Activated CD4-positive, alpha-beta T cell treated with anti-CD3 and anti-CD28 coated beads for 24 hours (primary cell): ENCODE results near the gene MZT2A.
"Not testable (repeated sequence)": the region's sequence is repeated elsewhere in the genome, so short reads cannot be mapped to it uniquely, and the experiment has no call there.

ENCODE experiments used
- DNase-seq, 2 donors: peaks; one replicate each; pipeline ENCODE4 v3.0.0-alpha.2; 2020; ENCODE audit warnings: low read depth in 2 of 2

Gene MZT2A

DNA sequence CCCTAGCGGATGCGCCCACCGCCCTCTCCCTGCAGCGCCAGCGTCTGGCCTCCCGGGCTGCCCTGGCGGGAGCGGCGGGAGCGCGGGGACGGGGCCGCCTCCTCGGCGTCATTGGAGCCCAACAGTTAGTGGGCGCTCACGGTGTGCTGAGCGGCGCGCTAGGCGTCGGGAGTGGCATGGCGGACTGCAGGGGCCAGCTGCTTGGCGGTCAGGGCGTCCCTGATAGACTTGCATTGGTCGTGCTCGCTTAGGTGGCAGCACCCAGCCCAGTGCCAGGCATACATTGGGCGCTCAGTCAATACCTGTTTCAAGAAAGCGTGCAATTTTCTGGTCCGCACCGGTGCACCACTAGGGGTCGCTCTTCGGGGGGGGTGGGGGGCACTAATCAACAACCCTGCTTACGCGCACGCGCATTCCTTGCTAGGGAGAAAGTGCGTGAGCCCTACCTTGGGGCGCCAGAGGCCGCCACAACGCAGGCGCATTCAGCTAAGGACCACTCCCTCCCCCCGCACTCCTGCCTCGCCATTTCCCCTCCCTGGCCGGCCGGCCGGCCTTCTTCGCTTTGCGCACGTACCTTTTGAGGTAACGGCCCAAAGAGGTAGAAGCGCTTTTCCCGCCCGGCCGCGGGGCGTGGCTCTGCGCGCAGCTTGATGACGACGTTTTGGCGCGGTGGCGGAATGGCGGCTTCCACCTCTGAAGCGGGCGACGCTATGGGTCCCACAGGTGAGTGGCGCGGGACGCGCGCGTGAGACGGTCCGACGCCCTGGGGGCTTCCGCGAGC lies 411 bp upstream of the MZT2A start:
- peak; percentile 83 to 89 for DNase-seq

DNA sequence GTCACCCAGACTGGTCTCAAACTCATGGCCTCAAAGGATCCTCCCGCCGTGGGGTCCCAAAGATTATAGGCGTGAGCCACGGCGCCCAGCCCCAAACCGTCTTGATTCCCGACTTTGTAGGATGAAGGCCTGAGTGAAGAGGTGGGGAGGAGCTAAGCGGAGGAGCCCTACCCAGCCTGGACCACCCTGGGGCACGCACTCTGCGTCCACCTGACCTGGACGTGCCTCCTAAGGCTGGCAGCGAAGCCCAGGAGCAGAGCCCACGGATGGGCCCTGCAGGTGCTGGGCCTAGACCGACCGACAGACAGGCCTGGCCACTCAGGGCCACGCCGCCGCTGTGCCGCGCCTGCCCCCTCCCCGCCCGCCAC lies 744 bp downstream of the MZT2A start:
- not testable (repeated sequence) for DNase-seq

DNA sequence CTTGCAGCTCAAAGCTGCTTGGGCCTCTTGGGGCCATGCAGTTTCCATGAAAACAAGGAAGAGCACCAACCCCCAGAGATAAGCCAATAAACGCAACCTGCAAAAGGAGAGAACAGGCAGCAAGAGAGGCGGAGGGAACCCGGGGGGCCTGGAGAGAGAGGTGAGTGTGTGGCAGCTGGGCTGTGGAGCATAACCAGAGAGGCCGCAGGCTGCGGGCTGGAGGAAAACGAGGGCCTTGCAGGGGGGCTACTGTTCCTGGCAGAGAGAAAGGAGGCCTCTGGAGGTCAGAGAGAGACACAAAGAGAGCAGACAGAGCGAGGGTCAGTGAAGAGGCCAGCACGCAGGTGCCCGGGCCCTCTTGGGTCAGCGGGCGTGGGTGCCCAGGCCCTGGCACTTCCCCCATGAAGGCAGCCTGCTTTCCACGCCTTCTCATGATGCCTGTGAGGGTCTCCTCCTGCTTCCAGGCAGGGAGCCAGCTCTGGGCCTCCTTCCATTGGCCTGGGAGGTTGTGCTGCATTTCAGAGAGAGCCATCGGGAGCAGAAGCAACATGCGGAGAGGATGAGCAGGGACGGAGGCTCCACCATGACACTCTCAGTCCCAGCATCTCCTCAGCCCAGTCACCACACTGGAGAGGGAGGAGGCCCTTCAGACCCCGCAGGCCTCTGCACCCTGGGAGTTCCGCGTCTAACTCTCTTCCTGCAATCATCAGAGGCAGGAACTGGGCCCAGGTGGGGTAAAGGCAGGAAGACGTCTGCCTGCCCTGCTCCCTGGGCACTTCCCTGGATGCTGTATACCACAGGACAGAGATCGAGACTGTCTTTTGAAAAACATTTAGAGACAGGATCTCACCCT lies 1.4 kb downstream of the MZT2A start:
- not testable (repeated sequence) for DNase-seq

DNA sequence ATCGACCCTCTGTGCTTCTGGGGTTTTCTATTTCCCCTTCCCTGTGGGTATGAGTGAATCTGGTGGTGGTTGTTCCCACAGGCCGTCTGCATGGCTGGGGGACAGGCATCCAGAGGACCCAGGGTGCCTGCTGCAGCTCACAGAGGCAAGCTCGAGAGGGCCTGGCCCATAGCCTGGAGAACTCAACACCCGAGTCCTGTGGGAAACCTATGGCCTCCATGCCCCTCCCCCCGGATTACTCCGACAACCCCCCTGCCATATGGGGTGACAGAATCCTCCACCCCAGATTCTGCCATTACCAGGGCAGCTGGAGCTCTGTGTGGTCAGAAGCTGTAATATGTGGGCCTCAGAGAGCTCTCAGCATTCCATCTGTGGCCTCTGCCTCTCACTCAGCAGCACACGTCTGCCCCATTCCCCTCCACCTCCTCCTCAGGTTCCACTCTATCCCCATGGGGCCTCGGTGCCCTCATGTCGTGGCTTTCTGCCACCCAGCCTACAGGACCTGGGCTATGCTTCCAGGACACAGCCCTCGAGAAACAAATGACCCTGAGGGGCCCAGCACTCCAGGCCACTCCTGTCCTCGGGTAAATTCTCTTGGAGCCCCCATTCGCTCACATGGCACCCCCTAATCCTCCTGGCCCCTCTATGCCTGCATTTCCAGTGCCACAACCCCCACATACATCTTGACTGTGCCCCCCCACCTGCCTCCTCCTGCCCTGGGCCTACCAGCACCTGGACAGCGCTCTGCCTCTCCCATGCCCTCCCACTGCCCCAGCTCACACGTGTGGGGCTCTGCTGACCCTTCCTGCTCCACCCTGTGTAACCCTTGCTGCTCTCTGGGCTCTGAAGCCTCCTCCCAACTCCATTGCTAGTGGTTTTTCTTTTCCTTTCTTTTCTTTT lies 3.6 kb downstream of the MZT2A start:
- DNase-seq = no peak

DNA sequence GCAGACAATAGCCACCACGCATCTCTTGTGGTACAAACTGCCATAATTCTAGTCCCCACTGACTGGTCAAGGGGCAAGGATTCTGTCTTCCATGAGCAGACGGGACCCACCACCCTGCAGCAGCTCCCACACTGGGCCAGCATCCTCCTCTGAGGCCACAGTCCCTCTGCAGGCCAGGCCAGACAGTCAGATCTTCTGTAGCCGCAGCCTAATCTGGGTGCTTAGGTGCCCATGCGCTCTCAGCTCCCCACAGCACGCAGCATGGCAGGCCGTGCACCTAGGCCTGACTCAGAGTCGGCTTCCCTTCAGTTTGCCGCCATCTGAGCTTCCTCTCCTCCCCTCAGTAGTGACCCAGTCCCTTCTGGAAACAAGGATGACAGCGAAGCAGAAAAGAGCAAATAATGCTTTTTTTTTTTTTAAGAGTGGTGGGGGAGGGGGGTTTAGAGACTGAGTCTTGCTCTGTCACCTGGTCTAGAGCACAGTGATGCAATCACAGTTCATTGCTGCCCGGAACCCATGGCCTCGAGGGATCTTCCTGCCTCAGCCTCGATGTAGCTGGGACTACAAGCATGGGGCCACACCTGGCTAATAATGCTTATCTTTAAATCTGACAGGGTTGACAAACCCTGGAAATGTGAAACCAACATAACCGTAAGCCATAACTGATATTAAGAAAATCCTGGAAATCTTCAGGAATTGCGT lies 5.8 kb downstream of the MZT2A start:
- DNase-seq = not testable (repeated sequence)

DNA sequence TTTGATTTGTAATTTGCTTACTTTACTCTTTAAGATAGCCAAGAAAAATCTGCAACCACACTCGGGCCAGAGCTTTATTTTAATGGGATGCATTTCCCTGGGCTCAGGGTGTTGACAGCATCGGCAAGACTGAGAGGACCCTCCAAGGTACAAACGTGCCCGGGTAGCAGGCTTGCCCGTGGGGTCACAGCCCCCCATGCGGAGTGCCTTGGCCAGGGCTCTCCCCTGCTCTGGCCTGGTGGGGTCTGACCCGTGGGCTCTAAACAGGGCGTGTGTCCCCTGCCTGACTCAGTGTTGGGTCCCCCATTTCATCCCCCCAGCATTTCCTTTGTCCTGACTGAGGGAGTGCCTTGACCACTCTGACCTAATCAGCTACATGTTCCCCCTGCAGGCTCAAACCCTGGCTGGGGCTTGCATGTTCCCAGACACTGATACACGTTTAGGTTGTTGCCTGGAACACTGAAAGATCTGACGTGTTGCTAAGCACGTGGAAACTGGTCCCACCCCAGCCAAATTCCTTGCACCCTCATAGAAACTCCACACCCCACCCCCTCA lies 7.2 kb downstream of the MZT2A start:
- DNase-seq = not testable (repeated sequence)

DNA sequence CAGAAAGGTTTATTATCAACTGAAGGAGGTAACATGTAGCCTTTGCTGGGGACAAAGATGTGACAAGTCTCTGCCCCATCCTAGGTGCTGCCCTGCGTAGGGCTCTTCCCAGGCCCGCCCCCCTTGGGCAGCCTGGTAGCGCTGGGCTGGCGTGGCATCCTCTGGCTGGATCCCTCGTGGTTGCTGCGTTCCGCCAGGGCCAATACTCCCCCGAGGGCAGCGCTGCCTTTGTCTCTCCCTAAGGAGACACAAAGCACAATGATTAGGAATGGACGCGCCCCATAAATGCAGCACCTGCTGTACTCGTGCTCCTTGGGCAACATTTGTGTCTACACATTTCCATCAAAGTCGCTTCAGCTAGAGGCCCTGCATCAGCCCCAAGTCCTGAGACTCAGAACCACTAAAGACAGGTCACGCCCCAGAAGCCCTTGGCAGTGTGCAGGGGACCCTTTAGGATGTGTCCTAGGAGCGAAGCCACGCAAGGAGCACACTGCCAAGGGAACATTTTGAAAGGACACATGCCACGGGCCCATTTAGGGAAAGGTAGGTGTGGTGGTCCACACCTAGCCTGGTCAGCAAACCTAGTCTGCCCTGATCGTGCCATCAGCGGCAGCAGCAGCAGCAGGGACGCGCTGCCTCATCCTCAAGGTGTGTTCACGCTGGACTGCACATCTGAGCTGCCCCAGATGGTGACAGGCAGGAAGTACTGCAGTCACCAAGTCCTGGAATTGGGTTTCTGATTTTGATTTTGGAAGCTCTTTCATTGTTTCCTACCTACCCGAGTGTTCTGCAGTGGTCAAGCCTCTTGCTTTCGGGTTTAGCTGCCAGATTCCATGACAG lies 8.0 kb downstream of the MZT2A start:
- not testable (repeated sequence) for DNase-seq

DNA sequence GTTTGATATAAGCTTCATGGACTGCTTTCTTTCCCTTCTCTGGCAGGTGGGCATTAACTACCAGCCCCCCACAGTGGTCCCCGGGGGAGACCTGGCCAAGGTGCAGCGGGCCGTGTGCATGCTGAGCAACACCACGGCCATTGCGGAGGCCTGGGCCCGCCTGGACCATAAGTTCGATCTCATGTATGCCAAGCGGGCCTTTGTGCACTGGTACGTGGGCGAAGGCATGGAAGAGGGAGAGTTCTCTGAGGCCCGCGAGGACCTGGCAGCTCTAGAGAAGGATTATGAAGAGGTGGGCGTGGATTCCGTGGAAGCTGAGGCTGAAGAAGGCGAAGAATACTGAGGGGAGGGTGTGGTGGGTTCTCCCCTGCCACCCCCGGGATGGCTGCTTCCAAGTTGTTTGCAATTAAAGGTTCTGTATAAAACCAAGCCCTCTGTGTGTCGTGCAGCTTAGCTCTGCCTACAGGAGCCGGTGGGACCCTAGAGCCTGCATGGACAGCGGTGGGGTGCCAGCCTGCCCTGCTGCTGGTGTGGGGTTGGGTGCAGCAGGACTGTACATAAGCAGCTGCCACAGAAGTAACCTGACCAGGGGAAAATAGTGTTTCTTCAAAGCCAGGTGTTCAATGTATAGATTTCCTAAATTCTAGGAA lies 9.6 kb downstream of the MZT2A start:
- DNase-seq = not testable (repeated sequence)

DNA sequence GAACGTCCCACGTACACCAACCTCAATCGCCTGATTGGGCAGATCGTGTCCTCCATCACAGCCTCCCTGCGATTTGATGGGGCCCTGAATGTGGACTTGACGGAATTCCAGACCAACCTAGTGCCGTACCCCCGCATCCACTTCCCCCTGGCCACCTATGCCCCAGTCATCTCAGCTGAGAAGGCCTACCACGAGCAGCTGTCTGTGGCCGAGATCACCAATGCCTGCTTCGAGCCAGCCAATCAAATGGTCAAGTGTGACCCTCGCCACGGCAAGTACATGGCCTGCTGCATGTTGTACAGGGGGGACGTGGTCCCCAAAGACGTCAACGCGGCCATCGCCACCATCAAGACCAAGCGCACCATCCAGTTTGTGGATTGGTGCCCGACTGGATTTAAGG lies 11.8 kb downstream of the MZT2A start:
- not testable (repeated sequence) for DNase-seq

DNA sequence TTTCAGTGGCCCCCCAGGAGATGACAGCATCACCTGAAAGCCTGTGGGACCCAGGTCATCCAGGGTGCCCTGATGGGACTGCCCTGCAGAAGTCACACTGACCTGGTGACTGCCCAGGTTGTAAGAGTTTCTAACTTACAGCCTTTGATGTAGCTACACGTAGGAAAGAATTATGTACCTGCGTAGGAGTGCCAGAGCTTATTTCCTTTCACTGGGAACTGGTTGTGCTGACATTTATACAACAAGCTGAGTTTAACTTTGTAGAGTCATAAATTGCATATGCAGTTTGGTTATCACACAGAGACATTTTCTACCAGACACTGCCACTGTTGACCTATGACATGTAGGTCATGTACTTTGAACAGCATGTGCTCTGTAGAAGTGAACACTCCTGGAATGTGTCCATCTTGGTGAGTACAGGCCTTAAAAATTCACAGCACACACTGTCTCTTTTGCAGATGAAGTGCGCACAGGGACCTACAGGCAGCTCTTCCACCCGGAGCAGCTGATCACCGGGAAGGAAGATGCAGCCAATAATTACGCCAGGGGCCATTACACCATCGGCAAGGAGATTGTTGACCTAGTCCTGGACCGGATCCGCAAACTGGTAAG lies 13.2 kb downstream of the MZT2A start:
- DNase-seq = not testable (repeated sequence)

DNA sequence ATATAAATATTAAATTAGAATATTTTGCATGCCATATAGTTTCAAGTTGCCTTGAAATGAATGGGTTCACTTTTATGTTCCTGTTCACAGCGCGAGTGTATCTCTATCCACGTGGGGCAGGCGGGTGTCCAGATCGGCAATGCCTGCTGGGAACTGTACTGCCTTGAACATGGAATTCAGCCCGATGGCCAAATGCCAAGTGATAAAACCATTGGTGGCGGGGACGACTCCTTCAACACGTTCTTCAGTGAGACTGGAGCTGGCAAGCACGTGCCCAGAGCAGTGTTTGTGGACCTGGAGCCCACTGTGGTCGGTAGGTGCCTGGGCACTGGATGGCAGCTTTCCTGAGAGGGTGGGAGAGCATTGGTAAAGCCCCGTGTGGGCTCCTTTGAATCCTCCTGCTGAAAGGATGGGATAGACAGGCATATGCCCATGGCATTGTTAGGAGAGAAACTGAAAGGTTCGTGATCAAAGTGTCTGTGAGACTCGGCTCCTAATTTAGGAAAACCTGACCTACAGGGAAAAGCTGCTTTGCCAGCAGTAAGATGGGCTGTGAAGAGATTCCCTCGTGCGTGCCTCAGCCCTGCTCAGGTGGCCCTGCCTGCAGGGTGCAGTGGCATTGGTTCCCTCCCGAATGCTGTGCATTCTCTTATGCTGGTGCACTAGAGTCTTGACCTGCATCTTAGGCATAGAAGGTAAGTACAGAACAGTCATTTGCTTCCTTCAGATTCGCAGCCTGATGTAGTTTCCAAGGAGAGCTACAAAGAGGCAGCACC lies 13.9 kb downstream of the MZT2A start:
- not testable (repeated sequence) for DNase-seq

DNA sequence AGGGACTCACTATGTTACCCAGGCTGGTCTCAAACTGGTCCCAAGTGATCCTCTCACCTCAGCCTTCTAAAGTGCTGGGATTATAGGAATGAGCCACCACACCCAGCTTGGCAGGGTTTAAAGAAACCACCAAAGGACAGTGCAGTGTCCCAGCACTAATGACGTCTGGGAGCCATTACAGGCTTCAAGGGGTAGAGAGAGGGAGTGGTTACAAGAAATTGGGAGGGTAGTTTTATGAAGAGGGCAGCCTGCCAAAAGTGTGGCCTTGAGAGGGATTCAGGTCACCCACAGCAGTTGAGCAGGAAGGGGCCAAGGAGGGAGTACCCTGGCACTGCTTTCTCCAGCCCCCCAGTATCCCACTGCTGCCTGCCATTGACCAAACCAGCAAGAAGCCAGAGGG lies 15.0 kb downstream of the MZT2A start:
- not testable (repeated sequence) for DNase-seq

DNA sequence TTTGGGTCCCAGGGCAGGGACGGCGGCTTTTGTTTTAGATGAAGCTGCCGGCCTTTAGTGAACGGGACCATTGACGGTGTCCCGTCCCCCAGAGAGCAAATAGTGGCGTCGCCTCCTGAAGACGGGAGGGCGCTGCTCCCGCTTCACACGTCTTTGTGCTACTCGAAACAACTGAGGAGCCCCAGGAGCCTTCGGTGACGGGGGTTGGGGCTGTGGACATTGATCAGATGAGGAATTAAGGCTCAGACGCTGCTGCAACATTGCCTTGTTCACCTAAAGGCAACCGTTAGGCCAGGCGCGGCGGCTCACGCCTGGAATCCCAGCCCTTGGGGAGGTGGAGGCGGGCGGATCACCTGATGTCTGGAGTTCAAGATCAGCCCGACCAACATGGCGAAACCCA lies 15.8 kb downstream of the MZT2A start:
- DNase-seq = not testable (repeated sequence)

DNA sequence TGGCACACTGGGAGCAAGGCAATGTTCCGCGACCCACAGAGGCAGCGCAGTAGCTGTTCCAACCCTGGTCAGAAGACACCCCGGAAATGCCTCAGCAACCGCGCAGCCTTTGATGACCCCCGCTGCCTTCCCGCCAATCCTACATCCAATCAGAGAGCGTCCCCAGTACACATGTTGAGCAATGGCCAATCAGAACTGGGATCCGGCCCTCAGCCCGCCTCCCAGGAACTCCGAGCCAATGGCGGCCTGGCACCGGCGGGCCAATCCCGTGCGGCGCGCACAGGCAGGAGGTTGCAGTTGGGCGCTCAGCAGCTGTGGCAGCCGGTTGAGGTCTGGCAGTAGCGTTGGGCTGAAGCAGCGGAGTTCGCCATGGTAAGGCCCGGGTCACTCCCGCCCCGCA lies 16.4 kb downstream of the MZT2A start, which contains the start of gene TUBA3D:
TUBA3D (plus strand) TSS at position 289 of the 400 bp plus-strand sequence; CDS start at position 370, 81 bp downstream.
- DNase-seq = no peak

DNA sequence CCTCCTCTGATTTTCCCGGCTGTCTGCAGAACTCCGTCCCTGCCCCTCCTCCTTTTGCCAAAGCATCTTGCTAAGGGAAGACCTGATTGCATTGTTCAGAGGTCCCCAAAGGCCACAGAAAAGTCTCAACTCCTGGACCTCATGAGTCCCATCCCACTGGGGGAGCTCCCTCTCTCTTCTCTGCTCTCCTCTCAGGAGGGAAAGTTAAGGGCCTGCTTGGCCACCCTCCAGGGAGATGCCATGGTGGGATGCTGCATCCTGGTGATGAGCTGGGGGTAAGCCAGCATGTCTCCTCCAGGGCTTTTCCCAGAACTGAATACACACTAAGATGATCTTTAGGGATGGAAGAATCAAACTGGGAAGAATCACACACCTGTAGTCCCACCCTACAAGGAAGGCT lies 18.9 kb downstream of the MZT2A start:
- not testable (repeated sequence) for DNase-seq

DNA sequence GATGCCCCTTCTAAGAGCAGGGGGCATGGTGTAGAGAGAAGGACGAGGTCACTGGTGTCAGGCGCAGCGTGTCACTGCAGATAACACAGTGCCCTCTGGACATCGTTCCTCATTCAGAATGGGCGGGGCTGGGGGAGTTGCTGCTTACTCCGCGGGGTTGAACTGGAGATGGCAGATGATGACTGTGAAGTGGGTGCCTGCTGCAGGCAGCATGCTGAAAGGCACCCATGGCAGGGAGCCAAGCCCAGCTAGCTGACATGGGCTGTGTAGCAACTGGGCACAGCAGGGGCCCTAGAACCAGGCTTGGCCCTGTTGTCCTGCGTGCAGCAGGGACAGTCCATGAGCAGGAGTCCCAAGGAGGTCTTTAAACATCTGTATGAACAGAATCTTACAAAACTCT lies 20.6 kb downstream of the MZT2A start:
- not testable (repeated sequence) for DNase-seq

DNA sequence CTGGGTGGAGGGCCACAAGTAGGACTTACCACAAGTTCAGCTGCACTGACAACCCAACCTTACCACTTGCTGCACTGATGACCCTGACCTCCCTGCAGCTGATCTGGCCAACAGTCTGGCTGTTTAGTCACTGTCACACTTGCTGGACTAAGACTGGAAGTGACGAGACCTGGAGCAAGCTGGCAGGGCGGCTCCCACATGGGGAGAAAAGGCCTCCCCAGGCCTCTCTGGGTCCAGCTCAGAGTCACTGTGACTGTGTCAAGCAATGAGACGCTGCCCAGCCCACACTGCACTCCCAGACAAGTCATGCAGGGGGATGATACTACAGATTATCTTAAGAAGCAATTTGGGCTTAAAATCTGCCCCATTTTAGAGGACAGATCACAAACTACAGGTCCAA lies 21.3 kb downstream of the MZT2A start:
- not testable (repeated sequence) for DNase-seq

DNA sequence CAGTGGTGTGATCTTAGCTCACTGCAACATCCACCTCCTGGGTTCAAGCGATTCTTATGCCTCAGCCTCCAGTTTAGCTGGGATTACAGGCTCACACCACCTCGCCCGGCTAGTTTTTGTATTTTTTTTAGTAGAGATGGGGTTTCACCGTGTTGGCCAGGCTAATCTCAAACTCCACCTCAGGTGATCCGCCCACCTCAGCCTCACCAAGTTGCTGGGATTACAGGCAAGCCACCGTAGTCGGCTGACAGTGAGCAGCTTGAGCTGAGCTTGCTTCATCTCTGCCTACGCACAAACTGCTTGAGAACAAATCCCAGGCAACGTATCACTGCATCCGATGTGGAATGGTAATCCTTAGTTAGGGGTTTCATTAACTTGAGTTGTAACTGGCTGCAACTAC lies 24.5 kb downstream of the MZT2A start:
- DNase-seq = not testable (repeated sequence)
